HCT116 (cell line): ENCODE data around the gene FAM83D. TPM values are rescaled to one million over a fixed set of nuclear protein-coding genes. Genes with fewer than 3 reads are reported as not detected.
A peak's percentile ranks its signal among the peaks of the same experiment; 100 is the strongest.

Experiments
- ATAC-seq: fragments of 200-7000 bp; cut with Tn5 transposase; 2 replicates; pipeline ENCODE4 v1.9.1; 2020; ENCODE audit warnings: mild to moderate bottlenecking, moderate library complexity
- BruUV-seq: library from RNA; stranded (reverse); fragments of 400-500 nt; replicated peaks from 2 replicates; lab custom pipeline; 2021; lab: Mats Ljungman, UMichigan
- CTCF ChIA-PET: fragments of 300-600 bp; sonication (Branson Sonifier 250); formaldehyde crosslinking; loops from one replicate; lab custom pipeline; 2021; ENCODE audit warnings: antibody characterized with exemption; lab: Charles Lee
- POLR2A ChIA-PET: fragments of 300-600, 350-600 bp; sonication (Branson Sonifier 250); formaldehyde crosslinking; loops from one replicate; lab custom pipeline; 2021; ENCODE audit warnings: antibody characterized with exemption; lab: Charles Lee
- RAD21 ChIA-PET, 2 experiments: fragments of 300-600 bp; sonication (Branson Sonifier 250); formaldehyde crosslinking; loops; one replicate each; lab custom pipeline; 2023; ENCODE audit warnings: low total read pairs in 2 of 2; ENCODE audit not compliant: uncharacterized antibody in 2 of 2, unreplicated experiment in 2 of 2, low non-redundant PET in 1 of 2; lab: Charles Lee
- DNase-seq: peaks from one replicate; pipeline ENCODE4 v3.0.0-alpha.2; 2010; ENCODE audit warnings: low read depth, low spot score
- H2AFZ ChIP-seq: fragments of 200-600 bp; shearing (Covaris generic), sonication (generic); 2 replicates; pipeline ENCODE4 v1.6.1; 2017; ENCODE audit warnings: low read depth, mixed run types, mixed read lengths, antibody characterized with exemption, low read length; ENCODE audit not compliant: poor library complexity, severe bottlenecking
- H3K27ac ChIP-seq: 2 replicates; pipeline ENCODE4 v1.5.1; 2012; ENCODE audit warnings: low read depth, low read length
- H3K27me3 ChIP-seq: fragments of 200-600 bp; sonication (generic); 2 replicates; pipeline ENCODE4 v1.6.1; 2016; ENCODE audit warnings: mixed run types, low read length, mixed read lengths; ENCODE audit not compliant: insufficient read depth
- H3K36me3 ChIP-seq, 2 experiments: fragments of 200-500 bp in 1 of 2; fragments of 200-600 bp in 1 of 2; sonication (Bioruptor generic) in 1 of 2; sonication (generic) in 1 of 2; 2 replicates each; pipeline versions ENCODE4 v1.5.1 to v1.6.1; 2014 to 2016; ENCODE audit warnings: low read length in 2 of 2, inconsistent platforms in 1 of 2, mixed read lengths in 1 of 2, mixed run types in 1 of 2; ENCODE audit not compliant: insufficient read depth in 2 of 2, control insufficient read depth in 1 of 2
- H3K4me1 ChIP-seq, 2 experiments: fragments of 200-600 bp in 1 of 2; sonication (generic) in 1 of 2; 2 replicates each; pipeline versions ENCODE4 v1.5.1 to v1.6.1; 2012 to 2017; ENCODE audit warnings: low read length in 2 of 2, inconsistent platforms in 1 of 2, mild to moderate bottlenecking in 1 of 2, mixed read lengths in 1 of 2, mixed run types in 1 of 2, moderate library complexity in 1 of 2; ENCODE audit not compliant: insufficient read depth in 2 of 2, control insufficient read depth in 1 of 2
- H3K4me2 ChIP-seq: fragments of 200-600 bp; sonication (generic); 2 replicates; pipeline ENCODE4 v1.6.1; 2017; ENCODE audit warnings: mixed run types, low read length, mixed read lengths
- H3K4me3 ChIP-seq, 2 experiments: fragments of 200-600 bp in 1 of 2; sonication (generic) in 1 of 2; replicated peaks in 1 of 2; 2 replicates each; pipeline ENCODE4 v1.5.1; 2011 to 2016; ENCODE audit warnings: low read length in 2 of 2, control low read depth in 1 of 2, low read depth in 1 of 2, mild to moderate bottlenecking in 1 of 2, mixed read lengths in 1 of 2, mixed run types in 1 of 2
- H3K79me2 ChIP-seq: fragments of 200-600 bp; sonication (generic); 2 replicates; pipeline ENCODE4 v1.6.1; 2017; ENCODE audit warnings: mild to moderate bottlenecking, mixed run types, low read length, moderate library complexity, mixed read lengths; ENCODE audit not compliant: insufficient read depth
- H3K9ac ChIP-seq: fragments of 200-600 bp; sonication (generic); 2 replicates; pipeline ENCODE4 v1.6.1; 2016; ENCODE audit warnings: low read length, mixed read lengths
- H3K9me2 ChIP-seq: fragments of 200-600 bp; sonication (generic), shearing (Covaris generic); 2 replicates; pipeline ENCODE4 v1.6.1; 2017; ENCODE audit warnings: mixed run types, mild to moderate bottlenecking, moderate library complexity; ENCODE audit not compliant: insufficient read depth
- H3K9me3 ChIP-seq, 2 experiments: fragments of 200-500 bp in 1 of 2; fragments of 200-600 bp in 1 of 2; sonication (Bioruptor generic) in 1 of 2; sonication (generic) in 1 of 2; 2 replicates each; pipeline ENCODE4 v1.6.1; 2014 to 2017; ENCODE audit warnings: low read length in 2 of 2, mixed read lengths in 2 of 2, inconsistent platforms in 1 of 2, low read depth in 1 of 2, mild to moderate bottlenecking in 1 of 2, mixed run types in 1 of 2, moderate library complexity in 1 of 2; ENCODE audit not compliant: control insufficient read depth in 1 of 2, insufficient read depth in 1 of 2
- H4K20me1 ChIP-seq: fragments of 200-600 bp; sonication (generic), shearing (Covaris generic); 2 replicates; pipeline ENCODE4 v1.6.1; 2017; ENCODE audit warnings: mixed run types, mild to moderate bottlenecking, moderate library complexity; ENCODE audit not compliant: insufficient read depth
- ZBTB33 ChIP-seq: IDR thresholded peaks from 2 replicates; pipeline ENCODE4 v1.6.1; 2011; ENCODE audit warnings: mild to moderate bottlenecking, low read length, moderate library complexity; ENCODE audit not compliant: insufficient replicate concordance; ENCODE audit errors: extremely low read depth
- intact Hi-C: fragments of 100-400 bp; cut with micrococcal nuclease; formaldehyde crosslinking; loops from 2 replicates; pipeline ENCODE4 v1.10.0; 2022
- total RNA-seq: library from RNA; stranded (reverse); gene quantifications from one replicate; pipeline ENCODE4 v1.2.1, GENCODE V29; 2021; ENCODE audit not compliant: unreplicated experiment
- TF ChIP-seq, protein P1 (sequence below): IDR thresholded peaks from 2 replicates; pipeline ENCODE4 v1.6.1; 2012; ENCODE audit warnings: low read depth

The FAM83D gene
- total RNA-seq, 1 experiment from 2014 or later, result 51.1 TPM

GRCh38 chr20:38878866-38879265 lies 47.4 kb upstream of the FAM83D start:
- CTCF ChIA-PET, result no interaction called here
- intact Hi-C loops, result no loop called here
- no peak for ATAC-seq
- Histone ChIP-seq H3K79me2 (no peaks in the 10 kb centered on the region), H3K27me3 (peaks cover 4% of the 10 kb centered on the region; the same call in 1 of the 2 replicates), H3K9me2 (no peaks in the 10 kb centered on the region), H3K4me2 (no peak overlapping the region), H2AFZ (no peak overlapping the region), H3K9ac (no peak overlapping the region), H3K4me1 (peaks cover 2 to 6% of the 10 kb centered on the region in 2 experiments; a peak in 2 of 4 replicates), H3K4me3 (no peak overlapping the region), H4K20me1 (no peaks in the 10 kb centered on the region), H3K27ac (no peak overlapping the region), H3K9me3 (no peaks in the 10 kb centered on the region), H3K36me3 (no peaks in the 10 kb centered on the region)
- POLR2A ChIA-PET, result no interaction called here
- no peak for DNase-seq
- RAD21 ChIA-PET, result no interaction called here
- no peak for TF ChIP-seq ZBTB33
- TF ChIP-seq, protein P1, sequence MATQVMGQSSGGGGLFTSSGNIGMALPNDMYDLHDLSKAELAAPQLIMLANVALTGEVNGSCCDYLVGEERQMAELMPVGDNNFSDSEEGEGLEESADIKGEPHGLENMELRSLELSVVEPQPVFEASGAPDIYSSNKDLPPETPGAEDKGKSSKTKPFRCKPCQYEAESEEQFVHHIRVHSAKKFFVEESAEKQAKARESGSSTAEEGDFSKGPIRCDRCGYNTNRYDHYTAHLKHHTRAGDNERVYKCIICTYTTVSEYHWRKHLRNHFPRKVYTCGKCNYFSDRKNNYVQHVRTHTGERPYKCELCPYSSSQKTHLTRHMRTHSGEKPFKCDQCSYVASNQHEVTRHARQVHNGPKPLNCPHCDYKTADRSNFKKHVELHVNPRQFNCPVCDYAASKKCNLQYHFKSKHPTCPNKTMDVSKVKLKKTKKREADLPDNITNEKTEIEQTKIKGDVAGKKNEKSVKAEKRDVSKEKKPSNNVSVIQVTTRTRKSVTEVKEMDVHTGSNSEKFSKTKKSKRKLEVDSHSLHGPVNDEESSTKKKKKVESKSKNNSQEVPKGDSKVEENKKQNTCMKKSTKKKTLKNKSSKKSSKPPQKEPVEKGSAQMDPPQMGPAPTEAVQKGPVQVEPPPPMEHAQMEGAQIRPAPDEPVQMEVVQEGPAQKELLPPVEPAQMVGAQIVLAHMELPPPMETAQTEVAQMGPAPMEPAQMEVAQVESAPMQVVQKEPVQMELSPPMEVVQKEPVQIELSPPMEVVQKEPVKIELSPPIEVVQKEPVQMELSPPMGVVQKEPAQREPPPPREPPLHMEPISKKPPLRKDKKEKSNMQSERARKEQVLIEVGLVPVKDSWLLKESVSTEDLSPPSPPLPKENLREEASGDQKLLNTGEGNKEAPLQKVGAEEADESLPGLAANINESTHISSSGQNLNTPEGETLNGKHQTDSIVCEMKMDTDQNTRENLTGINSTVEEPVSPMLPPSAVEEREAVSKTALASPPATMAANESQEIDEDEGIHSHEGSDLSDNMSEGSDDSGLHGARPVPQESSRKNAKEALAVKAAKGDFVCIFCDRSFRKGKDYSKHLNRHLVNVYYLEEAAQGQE, result peak; percentile 64
- no TSS peak for BruUV-seq
